Upper lobe of right lung (tissue), 1 donor: ENCODE results near the gene PLD6. TPM values are rescaled to one million over a fixed set of nuclear protein-coding genes. Genes with fewer than 3 reads are reported as not detected.
"Not testable (repeated sequence)": the region's sequence is repeated elsewhere in the genome, so short reads cannot be mapped to it uniquely, and the experiment has no call there.

ENCODE experiments used
- ATAC-seq: fragments of 200-7000 bp; cut with Tn5 transposase; one replicate; pipeline ENCODE4 v1.9.1; 2020; ENCODE audit warnings: mild to moderate bottlenecking, moderate library complexity
- DNase-seq: peaks from one replicate; pipeline ENCODE4 v3.0.0-alpha.2; 2020
- H3K27ac ChIP-seq: fragments of 200-600 bp; one replicate; pipeline ENCODE4 v1.8.0; 2022
- H3K27me3 ChIP-seq: fragments of 200-600 bp; one replicate; pipeline ENCODE4 v1.8.0; 2022; ENCODE audit warnings: mild to moderate bottlenecking
- H3K36me3 ChIP-seq: fragments of 200-600 bp; one replicate; pipeline ENCODE4 v1.8.0; 2022
- H3K4me1 ChIP-seq: fragments of 200-600 bp; one replicate; pipeline ENCODE4 v1.8.0; 2022
- H3K4me3 ChIP-seq: fragments of 200-600 bp; one replicate; pipeline ENCODE4 v1.8.0; 2022; ENCODE audit warnings: mild to moderate bottlenecking
- H3K9me3 ChIP-seq: fragments of 200-600 bp; one replicate; pipeline ENCODE4 v1.8.0; 2022
- CTCF ChIP-seq: fragments of 200-600 bp; IDR thresholded peaks from one replicate; pipeline ENCODE4 v1.8.0; 2022; ENCODE audit warnings: antibody characterized with exemption
- intact Hi-C: fragments of 100-400 bp; cut with DNase I; formaldehyde crosslinking; loops from one replicate; pipeline ENCODE4 v1.11.0; 2022
- total RNA-seq: library from RNA; stranded (reverse); fragmentation: NEBNext Ultra II Directional; extraction: Animal tissue kit (Norgen Biotek cat#: 25700); gene quantifications from one replicate; pipeline ENCODE4 v1.2.1, GENCODE V29; 2021
- donor health status: DM: no; HTN: yes; CAD: no; lungs with severe emphysema.

PLD6 gene
- total RNA-seq, 1 donor from 2014 or later = 4.9 TPM

GRCh38 chr17:17186551-17187505 is 19.3 kb downstream of the PLD6 start:
- H3K4me1 ChIP-seq = peaks cover 18% of the 10 kb centered on the region
- H3K4me3 ChIP-seq = no peak overlapping the region
- intact Hi-C loops = no loop called here
- peaks cover 58% of the 10 kb centered on the region for H3K36me3 ChIP-seq
- no peak for TF ChIP-seq CTCF
- H3K27ac ChIP-seq = peak overlapping the region; percentile 33
- ATAC-seq = peak; percentile 24
- H3K27me3 ChIP-seq = no peaks in the 10 kb centered on the region
- H3K9me3 ChIP-seq = no peaks in the 10 kb centered on the region
- no peak for DNase-seq

- Histone ChIP-seq H3K4me1 (peaks cover 18% of the 10 kb centered on the region), H3K27ac (no peak overlapping the region), H3K9me3 (no peaks in the 10 kb centered on the region), H3K36me3 (peaks cover 65% of the 10 kb centered on the region), H3K27me3 (no peaks in the 10 kb centered on the region), H3K4me3 (no peak overlapping the region)
- DNase-seq = no peak
- ATAC-seq = peak; percentile 65
- no peak for TF ChIP-seq CTCF
- intact Hi-C loops = no loop called here
Observed at GRCh38 chr17:17186051-17186450, 20.1 kb downstream of the PLD6 start.

GRCh38 chr17:17184985-17185757 is 21.0 kb downstream of the PLD6 start:
- intact Hi-C loops = not testable (repeated sequence)

GRCh38 chr17:17183744-17184143 is 22.4 kb downstream of the PLD6 start:
- H3K27ac ChIP-seq = no peak overlapping the region
- peaks cover 73% of the 10 kb centered on the region for H3K36me3 ChIP-seq
- peak; percentile 55 for ATAC-seq
- DNase-seq = no peak
- peaks cover 18% of the 10 kb centered on the region for H3K4me1 ChIP-seq
- intact Hi-C loops = no loop called here
- H3K27me3 ChIP-seq = no peaks in the 10 kb centered on the region
- no peak overlapping the region for H3K4me3 ChIP-seq
- no peaks in the 10 kb centered on the region for H3K9me3 ChIP-seq
- TF ChIP-seq CTCF = no peak

More at GRCh38 chr17:17184985-17185757, 21.0 kb downstream of the PLD6 start:
- H3K9me3 ChIP-seq, H3K4me3 ChIP-seq, DNase-seq, ATAC-seq, H3K27me3 ChIP-seq: not testable (repeated sequence)
- Histone ChIP-seq H3K36me3 (peaks cover 66% of the 10 kb centered on the region), H3K27ac (peak overlapping the region; percentile 36), H3K4me1 (peaks cover 18% of the 10 kb centered on the region)

GRCh38 chr17:17182598-17183136 is 23.5 kb downstream of the PLD6 start:
- peaks cover 18% of the 10 kb centered on the region for H3K4me1 ChIP-seq
- TF ChIP-seq CTCF = no peak
- DNase-seq (no peak), ATAC-seq (no peak)
- H3K27ac ChIP-seq = no peak overlapping the region
- H3K36me3 ChIP-seq = peaks cover 73% of the 10 kb centered on the region
- H3K9me3 ChIP-seq = no peaks in the 10 kb centered on the region
- no peaks in the 10 kb centered on the region for H3K27me3 ChIP-seq
- intact Hi-C loops = no loop called here
- no peak overlapping the region for H3K4me3 ChIP-seq
